ENCODE data around the gene ARHGEF1.
"Not testable (repeated sequence)": the region's sequence is repeated elsewhere in the genome, so short reads cannot be mapped to it uniquely, and the experiment has no call there.

The ARHGEF1 gene

GRCh38 chr19:41905273-41906002 is 22.5 kb downstream of the ARHGEF1 start:
- no peak for DNase-seq

GRCh38 chr19:41906271-41906670 is 23.3 kb downstream of the ARHGEF1 start:
- no peak for DNase-seq

GRCh38 chr19:41906916-41907680 is 24.1 kb downstream of the ARHGEF1 start:
- DNase-seq: no peak

- DNase-seq: no peak
These were observed 25.1 kb downstream of the ARHGEF1 start for GRCh38 chr19:41907994-41908615.

- DNase-seq: no peak
These were observed 25.9 kb downstream of the ARHGEF1 start for GRCh38 chr19:41908724-41909464.

- DNase-seq: no peak
These were observed 26.7 kb downstream of the ARHGEF1 start for GRCh38 chr19:41909706-41910105.

- DNase-seq: no peak
These were observed 27.4 kb downstream of the ARHGEF1 start for GRCh38 chr19:41910240-41910991.

- no peak for DNase-seq
These were observed 28.3 kb downstream of the ARHGEF1 start for GRCh38 chr19:41910992-41911888.

- DNase-seq: no peak
These were observed 29.1 kb downstream of the ARHGEF1 start for GRCh38 chr19:41911889-41912731.

GRCh38 chr19:41912899-41913537 is 30.0 kb downstream of the ARHGEF1 start:
- DNase-seq: no peak

GRCh38 chr19:41913538-41914423 is 30.8 kb downstream of the ARHGEF1 start:
- no peak for DNase-seq

GRCh38 chr19:41914424-41914834 is 31.4 kb downstream of the ARHGEF1 start:
- not testable (repeated sequence) for DNase-seq

- no peak for DNase-seq
These were observed 32.2 kb downstream of the ARHGEF1 start for GRCh38 chr19:41915021-41915775.

- DNase-seq: no peak
These were observed 32.9 kb downstream of the ARHGEF1 start for GRCh38 chr19:41915776-41916414.

- DNase-seq: no peak
These were observed 34.7 kb downstream of the ARHGEF1 start for GRCh38 chr19:41917676-41918075.

- DNase-seq: no peak
These were observed 35.1 kb downstream of the ARHGEF1 start for GRCh38 chr19:41918095-41918494.

- DNase-seq: peak; percentile 29
These were observed 35.8 kb downstream of the ARHGEF1 start for GRCh38 chr19:41918653-41919244.
